Neural cell (in vitro differentiated cells): ENCODE data around the gene TNFRSF4. TPM values are rescaled to one million over a fixed set of nuclear protein-coding genes. Genes with fewer than 3 reads are reported as not detected.

Experiments used
- H2AFZ ChIP-seq: fragments of 200-600, 300-800 bp; sonication (generic), shearing (Covaris generic); 2 replicates; pipeline ENCODE4 v1.6.0; 2014; ENCODE audit warnings: low read depth, mild to moderate bottlenecking, antibody characterized with exemption, low read length, moderate library complexity
- H3F3A ChIP-seq: fragments of 200-600 bp; shearing (Covaris generic); 2 replicates; pipeline ENCODE4 v1.6.1; 2016; ENCODE audit warnings: mild to moderate bottlenecking, moderate library complexity, mixed read lengths, antibody characterized with exemption, low read length; ENCODE audit not compliant: insufficient read depth, poor library complexity, severe bottlenecking
- H3K27ac ChIP-seq: fragments of 200-600, 300-800 bp; sonication (generic), shearing (Covaris generic); 2 replicates; pipeline ENCODE4 v1.5.1; 2014; ENCODE audit warnings: mild to moderate bottlenecking, low read length, moderate library complexity
- H3K27me3 ChIP-seq: fragments of 300-800, 200-600 bp; sonication (generic), shearing (Covaris generic); 2 replicates; pipeline ENCODE4 v1.6.0; 2014; ENCODE audit warnings: mild to moderate bottlenecking, low read depth, low read length, moderate library complexity; ENCODE audit not compliant: insufficient read depth
- H3K36me3 ChIP-seq: fragments of 300-800, 200-600 bp; sonication (generic), shearing (Covaris generic); 2 replicates; pipeline ENCODE4 v1.5.1; 2014; ENCODE audit warnings: mild to moderate bottlenecking, antibody characterized with exemption, low read length, moderate library complexity; ENCODE audit not compliant: insufficient read depth
- H3K4me2 ChIP-seq: fragments of 300-800, 200-600 bp; sonication (generic), shearing (Covaris generic); 2 replicates; pipeline ENCODE4 v1.6.0; 2014; ENCODE audit warnings: mild to moderate bottlenecking, low read length
- H3K4me3 ChIP-seq: fragments of 300-800, 200-600 bp; sonication (generic), shearing (Covaris generic); 2 replicates; pipeline ENCODE4 v1.5.1; 2014; ENCODE audit warnings: mild to moderate bottlenecking, low read length, moderate library complexity
- H3K79me2 ChIP-seq: fragments of 200-600 bp; shearing (Covaris generic); replicated peaks from 2 replicates; pipeline ENCODE4 v1.6.0; 2014; ENCODE audit warnings: mild to moderate bottlenecking, low read length, moderate library complexity; ENCODE audit not compliant: insufficient read depth
- H3K9ac ChIP-seq: fragments of 300-800, 200-600 bp; sonication (generic), shearing (Covaris generic); 2 replicates; pipeline ENCODE4 v1.6.1; 2016; ENCODE audit warnings: mild to moderate bottlenecking, low read length, mixed read lengths
- H3K9me2 ChIP-seq: fragments of 200-600 bp; shearing (Covaris generic); 2 replicates; pipeline ENCODE4 v1.6.1; 2016; ENCODE audit warnings: mild to moderate bottlenecking, low read length, mixed read lengths; ENCODE audit not compliant: insufficient read depth
- H3K9me3 ChIP-seq: fragments of 200-600, 300-800 bp; sonication (generic), shearing (Covaris generic); 2 replicates; pipeline ENCODE4 v1.6.1; 2016; ENCODE audit warnings: mild to moderate bottlenecking, mixed run types, low read length, moderate library complexity, mixed read lengths
- H4K20me1 ChIP-seq: fragments of 200-600 bp; shearing (Covaris generic); 2 replicates; pipeline ENCODE4 v1.6.1; 2016; ENCODE audit warnings: mild to moderate bottlenecking, mixed run types; ENCODE audit not compliant: insufficient read depth
- EP300 ChIP-seq: fragments of 450-650 bp; conservative IDR thresholded peaks from 2 replicates; pipeline ENCODE4 v1.6.1; 2014; ENCODE audit warnings: antibody characterized with exemption, mild to moderate bottlenecking, moderate library complexity; ENCODE audit not compliant: poor library complexity, severe bottlenecking
- EZH2 ChIP-seq: fragments of 200-600, 300-800 bp; shearing (Covaris generic), sonication (generic); IDR thresholded peaks from 2 replicates; pipeline ENCODE4 v1.6.1; 2014; ENCODE audit warnings: antibody characterized with exemption, low read length, borderline replicate concordance, mild to moderate bottlenecking; ENCODE audit not compliant: insufficient read depth, poor library complexity, severe bottlenecking
- MXI1 ChIP-seq: fragments of 450-650 bp; conservative IDR thresholded peaks from 2 replicates; pipeline ENCODE4 v1.6.1; 2014; ENCODE audit warnings: antibody characterized with exemption, mild to moderate bottlenecking; ENCODE audit not compliant: poor library complexity, severe bottlenecking
- POLR2AphosphoS5 ChIP-seq: IDR thresholded peaks from 2 replicates; pipeline ENCODE4 v1.6.1; 2012
- RAD21 ChIP-seq: fragments of 450-650 bp; conservative IDR thresholded peaks from 2 replicates; pipeline ENCODE4 v1.6.1; 2014; ENCODE audit warnings: antibody characterized with exemption, mild to moderate bottlenecking, moderate library complexity
- SMC3 ChIP-seq: fragments of 450-650 bp; conservative IDR thresholded peaks from 2 replicates; pipeline ENCODE4 v1.6.1; 2014; ENCODE audit warnings: antibody characterized with exemption, mild to moderate bottlenecking, moderate library complexity; ENCODE audit not compliant: poor library complexity
- TAF1 ChIP-seq: IDR thresholded peaks from 2 replicates; pipeline ENCODE4 v1.6.1; 2012; ENCODE audit warnings: low read depth
- polyA plus RNA-seq: library from polyadenylated mRNA; depleted of rRNA; stranded (reverse); fragments of >200 nt; gene quantifications from 2 replicates; pipeline ENCODE4 v1.2.3, GENCODE V29; 2014
- TF ChIP-seq, protein P1 (sequence below): IDR thresholded peaks from 2 replicates; pipeline ENCODE4 v1.6.1; 2012; ENCODE audit warnings: borderline replicate concordance
- TF ChIP-seq, protein P2 (sequence below): fragments of 450-650 bp; IDR thresholded peaks from 2 replicates; pipeline ENCODE4 v1.5.1; 2014; ENCODE audit warnings: antibody characterized with exemption, mild to moderate bottlenecking, moderate library complexity; ENCODE audit not compliant: poor library complexity, severe bottlenecking

The TNFRSF4 gene
- polyA plus RNA-seq, 1 donor from 2014 or later = not detected

DNA sequence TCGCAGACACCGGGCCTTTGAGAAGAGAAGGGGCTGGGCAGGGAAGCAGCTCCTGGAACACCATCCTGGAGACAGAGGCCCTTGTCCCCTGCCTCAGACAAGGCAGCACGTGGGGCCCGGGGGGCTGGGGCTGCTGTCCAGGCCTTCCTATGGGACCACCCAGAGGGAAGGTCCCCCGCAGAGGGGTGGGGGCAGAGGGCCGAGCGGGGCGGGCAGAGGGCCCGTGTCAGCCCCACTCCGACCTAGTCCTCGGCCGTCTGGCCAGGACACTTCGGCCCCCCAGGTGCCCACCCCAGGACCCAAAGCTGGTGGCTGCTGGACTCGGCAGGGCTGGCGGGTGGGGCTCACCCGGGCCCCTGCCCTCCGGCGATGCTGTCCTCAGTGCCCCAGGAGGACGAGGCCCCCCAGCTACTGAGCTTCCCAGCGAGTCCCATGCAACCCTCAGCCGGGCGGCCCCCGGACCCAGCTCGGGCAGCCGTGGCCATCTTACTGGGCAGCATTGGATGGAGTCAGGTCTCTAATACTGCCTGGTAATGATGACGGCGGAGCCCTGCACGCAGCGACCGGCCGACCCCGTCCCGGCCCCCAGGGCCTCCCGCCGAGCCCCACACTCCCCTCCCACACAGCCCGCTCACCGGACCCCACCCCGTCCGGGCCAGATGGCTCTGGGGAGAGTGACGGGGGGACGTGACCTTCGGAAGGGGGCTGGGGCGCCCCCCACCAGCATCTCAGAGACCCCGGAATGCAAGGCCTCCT, 47.1 kb downstream of the TNFRSF4 start:
- Histone ChIP-seq H3F3A (no peaks in the 10 kb centered on the region), H3K36me3 (no peaks in the 10 kb centered on the region), H3K79me2 (no peaks in the 10 kb centered on the region), H3K4me2 (no peak overlapping the region), H3K27ac (no peak overlapping the region), H3K9me2 (no peaks in the 10 kb centered on the region), H3K27me3 (no peaks in the 10 kb centered on the region), H3K9me3 (no peaks in the 10 kb centered on the region), H4K20me1 (no peaks in the 10 kb centered on the region), H2AFZ (no peak overlapping the region), H3K9ac (no peak overlapping the region), H3K4me3 (no peak overlapping the region)
- TF ChIP-seq EP300 = no peak

DNA sequence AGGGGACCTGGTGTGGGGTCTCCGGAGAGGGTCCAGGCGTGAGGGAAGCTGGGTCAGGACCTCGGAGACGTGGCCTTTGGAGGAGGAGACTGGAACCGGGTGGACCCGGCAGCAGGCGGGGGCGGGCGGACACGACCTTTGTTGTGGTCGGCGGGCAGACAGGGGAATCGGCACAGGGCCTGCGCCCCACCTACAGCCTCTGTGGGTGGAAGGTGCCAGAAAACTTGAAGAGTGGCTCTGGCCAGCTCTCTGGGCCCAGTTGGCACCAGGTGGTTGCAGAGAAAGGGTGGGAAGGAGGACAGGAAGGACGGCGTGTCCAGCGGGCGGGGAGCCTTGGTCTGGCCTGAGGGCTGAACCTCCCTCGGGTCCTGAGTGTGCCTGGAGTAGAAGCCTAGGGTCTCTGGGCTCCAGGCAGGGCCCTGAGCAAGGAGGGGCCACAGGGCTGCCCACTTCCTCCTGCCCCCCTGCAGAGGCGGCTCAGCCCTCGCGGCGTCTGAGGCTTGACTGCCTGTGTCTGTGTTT, 48.0 kb downstream of the TNFRSF4 start:
- Histone ChIP-seq H2AFZ (no peak overlapping the region), H3K36me3 (no peaks in the 10 kb centered on the region), H3F3A (no peaks in the 10 kb centered on the region), H3K9ac (no peak overlapping the region), H3K4me3 (no peak overlapping the region), H4K20me1 (no peaks in the 10 kb centered on the region), H3K9me2 (no peaks in the 10 kb centered on the region), H3K79me2 (no peaks in the 10 kb centered on the region), H3K9me3 (no peaks in the 10 kb centered on the region), H3K27me3 (no peaks in the 10 kb centered on the region), H3K4me2 (no peak overlapping the region), H3K27ac (no peak overlapping the region)
- no peak for TF ChIP-seq EP300
- no peak for TF ChIP-seq RAD21
- TF ChIP-seq, protein P1, sequence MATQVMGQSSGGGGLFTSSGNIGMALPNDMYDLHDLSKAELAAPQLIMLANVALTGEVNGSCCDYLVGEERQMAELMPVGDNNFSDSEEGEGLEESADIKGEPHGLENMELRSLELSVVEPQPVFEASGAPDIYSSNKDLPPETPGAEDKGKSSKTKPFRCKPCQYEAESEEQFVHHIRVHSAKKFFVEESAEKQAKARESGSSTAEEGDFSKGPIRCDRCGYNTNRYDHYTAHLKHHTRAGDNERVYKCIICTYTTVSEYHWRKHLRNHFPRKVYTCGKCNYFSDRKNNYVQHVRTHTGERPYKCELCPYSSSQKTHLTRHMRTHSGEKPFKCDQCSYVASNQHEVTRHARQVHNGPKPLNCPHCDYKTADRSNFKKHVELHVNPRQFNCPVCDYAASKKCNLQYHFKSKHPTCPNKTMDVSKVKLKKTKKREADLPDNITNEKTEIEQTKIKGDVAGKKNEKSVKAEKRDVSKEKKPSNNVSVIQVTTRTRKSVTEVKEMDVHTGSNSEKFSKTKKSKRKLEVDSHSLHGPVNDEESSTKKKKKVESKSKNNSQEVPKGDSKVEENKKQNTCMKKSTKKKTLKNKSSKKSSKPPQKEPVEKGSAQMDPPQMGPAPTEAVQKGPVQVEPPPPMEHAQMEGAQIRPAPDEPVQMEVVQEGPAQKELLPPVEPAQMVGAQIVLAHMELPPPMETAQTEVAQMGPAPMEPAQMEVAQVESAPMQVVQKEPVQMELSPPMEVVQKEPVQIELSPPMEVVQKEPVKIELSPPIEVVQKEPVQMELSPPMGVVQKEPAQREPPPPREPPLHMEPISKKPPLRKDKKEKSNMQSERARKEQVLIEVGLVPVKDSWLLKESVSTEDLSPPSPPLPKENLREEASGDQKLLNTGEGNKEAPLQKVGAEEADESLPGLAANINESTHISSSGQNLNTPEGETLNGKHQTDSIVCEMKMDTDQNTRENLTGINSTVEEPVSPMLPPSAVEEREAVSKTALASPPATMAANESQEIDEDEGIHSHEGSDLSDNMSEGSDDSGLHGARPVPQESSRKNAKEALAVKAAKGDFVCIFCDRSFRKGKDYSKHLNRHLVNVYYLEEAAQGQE = no peak
- no peak for TF ChIP-seq MXI1
- no peak for TF ChIP-seq EZH2
- TF ChIP-seq, protein P2, sequence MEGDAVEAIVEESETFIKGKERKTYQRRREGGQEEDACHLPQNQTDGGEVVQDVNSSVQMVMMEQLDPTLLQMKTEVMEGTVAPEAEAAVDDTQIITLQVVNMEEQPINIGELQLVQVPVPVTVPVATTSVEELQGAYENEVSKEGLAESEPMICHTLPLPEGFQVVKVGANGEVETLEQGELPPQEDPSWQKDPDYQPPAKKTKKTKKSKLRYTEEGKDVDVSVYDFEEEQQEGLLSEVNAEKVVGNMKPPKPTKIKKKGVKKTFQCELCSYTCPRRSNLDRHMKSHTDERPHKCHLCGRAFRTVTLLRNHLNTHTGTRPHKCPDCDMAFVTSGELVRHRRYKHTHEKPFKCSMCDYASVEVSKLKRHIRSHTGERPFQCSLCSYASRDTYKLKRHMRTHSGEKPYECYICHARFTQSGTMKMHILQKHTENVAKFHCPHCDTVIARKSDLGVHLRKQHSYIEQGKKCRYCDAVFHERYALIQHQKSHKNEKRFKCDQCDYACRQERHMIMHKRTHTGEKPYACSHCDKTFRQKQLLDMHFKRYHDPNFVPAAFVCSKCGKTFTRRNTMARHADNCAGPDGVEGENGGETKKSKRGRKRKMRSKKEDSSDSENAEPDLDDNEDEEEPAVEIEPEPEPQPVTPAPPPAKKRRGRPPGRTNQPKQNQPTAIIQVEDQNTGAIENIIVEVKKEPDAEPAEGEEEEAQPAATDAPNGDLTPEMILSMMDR = no peak
- TF ChIP-seq POLR2AphosphoS5 = no peak
- TF ChIP-seq TAF1 = no peak
- TF ChIP-seq SMC3 = no peak
